ENCODE measurements around the gene PCBD2.

PCBD2 gene

GRCh38 chr5:135010502-135011354 lies 105.8 kb downstream of the PCBD2 start:
- H3K36me3 ChIP-seq (ENCODE audit: control insufficient read depth in 2 of 2, insufficient read depth in 2 of 2, low read length in 2 of 2): no peaks in the 10 kb centered on the region

DNA sequence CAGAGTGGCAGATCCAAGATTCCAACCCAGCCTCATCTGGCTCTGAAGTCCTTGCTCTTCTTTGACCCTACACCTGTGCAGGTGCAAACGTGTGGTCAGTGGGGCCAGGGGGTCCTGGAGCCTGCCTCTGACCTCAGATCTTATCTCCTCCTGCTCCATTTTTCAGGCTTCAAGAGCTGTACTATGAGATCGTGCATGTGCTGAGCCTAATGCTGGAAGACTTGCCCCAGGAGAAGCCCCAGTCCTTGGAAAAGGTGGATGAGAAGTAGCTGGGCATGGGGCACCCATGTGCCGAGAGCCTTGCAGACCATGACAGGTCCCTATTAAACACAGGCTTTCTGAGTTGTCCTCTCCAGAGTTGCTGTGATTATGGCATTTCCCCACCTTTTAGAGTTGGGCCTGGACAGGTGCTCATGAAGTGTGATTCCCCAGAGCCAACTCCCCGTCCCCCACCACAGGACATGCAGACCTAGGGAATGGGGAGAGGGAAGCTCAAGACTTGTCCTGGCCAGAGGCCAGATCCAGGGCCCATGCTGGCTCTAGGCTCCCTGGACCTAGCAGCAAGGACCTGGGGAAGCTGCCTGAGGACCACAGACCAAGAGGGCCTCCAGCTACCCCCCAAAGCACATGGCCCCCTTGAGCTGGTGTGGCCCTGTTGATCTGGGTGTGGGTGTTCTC lies 106.6 kb downstream of the PCBD2 start:
- H3K36me3 ChIP-seq (ENCODE audit: control insufficient read depth in 2 of 2, insufficient read depth in 2 of 2, low read length in 2 of 2): no peaks in the 10 kb centered on the region

More at GRCh38 chr5:135010502-135011354, 105.8 kb downstream of the PCBD2 start:
- no peak overlapping the region for H3K9ac ChIP-seq (ENCODE audit: low read depth in 1 of 2, low read length in 2 of 2)
- H3K4me1 ChIP-seq (ENCODE audit: control insufficient read depth in 2 of 2, insufficient read depth in 2 of 2, low read length in 2 of 2): no peaks in the 10 kb centered on the region
- H3K27ac ChIP-seq (ENCODE audit: low read depth in 2 of 2, low read length in 2 of 2): no peak overlapping the region
- H3K4me3 ChIP-seq (ENCODE audit: low read length in 2 of 2): no peak overlapping the region
- H3K9me3 ChIP-seq (ENCODE audit: control insufficient read depth in 2 of 2, low read length in 2 of 2): no peaks in the 10 kb centered on the region
- H3K27me3 ChIP-seq (ENCODE audit: control insufficient read depth in 2 of 2, insufficient read depth in 2 of 2, low read length in 2 of 2): no peaks in the 10 kb centered on the region

DNA sequence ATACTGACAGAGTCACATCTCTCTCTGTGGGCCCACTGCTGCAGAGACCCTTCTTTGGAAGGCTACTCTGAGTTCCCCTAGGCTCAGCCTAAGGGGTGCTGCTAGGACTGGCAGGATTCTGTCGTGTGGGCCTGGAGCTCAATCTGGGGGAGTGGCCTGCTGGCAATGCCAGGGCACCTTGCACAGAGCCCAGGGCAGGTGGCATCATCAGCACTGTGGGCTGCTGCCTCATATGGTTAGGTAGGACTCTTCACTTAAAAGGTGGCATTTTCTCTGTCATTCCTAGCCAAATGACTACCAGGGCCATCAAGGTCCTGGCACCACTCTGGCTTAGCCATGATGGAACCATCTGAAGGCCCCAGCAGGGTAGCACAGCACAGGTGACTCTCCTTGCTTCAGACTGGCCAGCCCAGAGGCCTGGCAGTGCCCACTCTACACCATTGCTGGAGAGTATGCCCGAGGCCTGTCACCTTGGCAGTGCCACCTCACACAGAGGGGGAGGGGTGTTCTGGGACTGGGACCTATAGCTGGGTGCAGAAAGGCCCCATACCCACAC lies 107.2 kb downstream of the PCBD2 start:
- H3K27me3 ChIP-seq (ENCODE audit: control insufficient read depth in 2 of 2, insufficient read depth in 2 of 2, low read length in 2 of 2): no peaks in the 10 kb centered on the region
- no peak overlapping the region for H3K9ac ChIP-seq (ENCODE audit: low read depth in 1 of 2, low read length in 2 of 2)
- H3K4me1 ChIP-seq (ENCODE audit: control insufficient read depth in 2 of 2, insufficient read depth in 2 of 2, low read length in 2 of 2): no peaks in the 10 kb centered on the region
- H3K4me3 ChIP-seq (ENCODE audit: low read length in 2 of 2): no peak overlapping the region
- no peaks in the 10 kb centered on the region for H3K36me3 ChIP-seq (ENCODE audit: control insufficient read depth in 2 of 2, insufficient read depth in 2 of 2, low read length in 2 of 2)
- no peaks in the 10 kb centered on the region for H3K9me3 ChIP-seq (ENCODE audit: control insufficient read depth in 2 of 2, low read length in 2 of 2)
- no peak overlapping the region for H3K27ac ChIP-seq (ENCODE audit: low read depth in 2 of 2, low read length in 2 of 2)

More for the DNA sequence above, 106.6 kb downstream of the PCBD2 start:
- H3K27me3 ChIP-seq (ENCODE audit: control insufficient read depth in 2 of 2, insufficient read depth in 2 of 2, low read length in 2 of 2): no peaks in the 10 kb centered on the region
- no peaks in the 10 kb centered on the region for H3K4me1 ChIP-seq (ENCODE audit: control insufficient read depth in 2 of 2, insufficient read depth in 2 of 2, low read length in 2 of 2)
- H3K27ac ChIP-seq (ENCODE audit: low read depth in 2 of 2, low read length in 2 of 2): no peak overlapping the region
- H3K4me3 ChIP-seq (ENCODE audit: low read length in 2 of 2): no peak overlapping the region
- no peaks in the 10 kb centered on the region for H3K9me3 ChIP-seq (ENCODE audit: control insufficient read depth in 2 of 2, low read length in 2 of 2)
- H3K9ac ChIP-seq (ENCODE audit: low read depth in 1 of 2, low read length in 2 of 2): no peak overlapping the region

All from mucosa of rectum (tissue), 2 donors.